ENCODE data around the gene TSC22D3.

DNA sequence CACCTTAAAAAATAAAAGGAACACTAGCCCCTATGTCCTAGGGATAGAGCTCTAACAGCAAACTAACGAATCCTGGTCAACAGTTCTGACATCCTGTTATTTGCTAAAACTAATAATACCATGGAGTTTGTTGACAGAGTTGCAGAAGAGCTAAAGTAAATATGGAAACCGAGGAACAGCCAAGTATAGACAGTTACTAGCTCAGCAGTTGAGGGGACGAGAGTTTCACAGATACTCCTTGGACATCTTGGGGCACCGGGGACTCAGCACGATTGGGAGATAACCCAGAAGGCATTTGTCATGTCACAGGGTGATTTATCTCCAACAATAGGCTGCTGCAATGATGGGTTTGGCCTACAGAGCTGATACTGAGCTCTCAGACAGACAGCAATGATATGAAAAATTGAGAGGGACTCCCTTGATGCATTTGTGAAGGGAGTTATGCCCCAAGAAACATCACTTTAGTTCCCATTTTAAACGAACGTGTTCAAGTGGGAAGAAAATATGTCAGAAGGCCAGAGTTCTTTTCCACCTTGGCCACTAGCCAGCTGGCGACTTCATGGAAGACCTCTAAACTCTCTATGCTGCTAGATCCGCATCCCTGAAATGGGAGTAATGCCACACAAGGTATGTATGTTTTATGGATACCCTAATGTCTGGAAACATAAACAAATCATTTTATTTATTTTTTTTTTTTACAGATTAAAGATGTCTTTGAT is 48.6 kb downstream of the TSC22D3 start:
- TF ChIP-seq, protein P1, sequence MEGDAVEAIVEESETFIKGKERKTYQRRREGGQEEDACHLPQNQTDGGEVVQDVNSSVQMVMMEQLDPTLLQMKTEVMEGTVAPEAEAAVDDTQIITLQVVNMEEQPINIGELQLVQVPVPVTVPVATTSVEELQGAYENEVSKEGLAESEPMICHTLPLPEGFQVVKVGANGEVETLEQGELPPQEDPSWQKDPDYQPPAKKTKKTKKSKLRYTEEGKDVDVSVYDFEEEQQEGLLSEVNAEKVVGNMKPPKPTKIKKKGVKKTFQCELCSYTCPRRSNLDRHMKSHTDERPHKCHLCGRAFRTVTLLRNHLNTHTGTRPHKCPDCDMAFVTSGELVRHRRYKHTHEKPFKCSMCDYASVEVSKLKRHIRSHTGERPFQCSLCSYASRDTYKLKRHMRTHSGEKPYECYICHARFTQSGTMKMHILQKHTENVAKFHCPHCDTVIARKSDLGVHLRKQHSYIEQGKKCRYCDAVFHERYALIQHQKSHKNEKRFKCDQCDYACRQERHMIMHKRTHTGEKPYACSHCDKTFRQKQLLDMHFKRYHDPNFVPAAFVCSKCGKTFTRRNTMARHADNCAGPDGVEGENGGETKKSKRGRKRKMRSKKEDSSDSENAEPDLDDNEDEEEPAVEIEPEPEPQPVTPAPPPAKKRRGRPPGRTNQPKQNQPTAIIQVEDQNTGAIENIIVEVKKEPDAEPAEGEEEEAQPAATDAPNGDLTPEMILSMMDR (IDR thresholded peaks at IDR 0.05) = no peak
- TF ChIP-seq ZFX (IDR thresholded peaks at IDR 0.05; ENCODE audit: borderline replicate concordance) = no peak
